GM12801 (cell line): ENCODE data around the gene ZNF792.
A peak's percentile ranks its signal among the peaks of the same experiment; 100 is the strongest.

Source experiments
- TF ChIP-seq, protein P1 (sequence below): IDR thresholded peaks from one replicate; pipeline ENCODE4 v1.5.1; 2011; ENCODE audit warnings: control low read depth; ENCODE audit not compliant: insufficient read length; ENCODE audit errors: extremely low read depth

ZNF792 gene

GRCh38 chr19:34963573-34964406 is at the start of gene ZNF792:
Gene ZNF792, minus strand, starts transcription at chr19:34964229. Its CDS starts 567 bp downstream, at chr19:34963662.
- TF ChIP-seq, protein P1, sequence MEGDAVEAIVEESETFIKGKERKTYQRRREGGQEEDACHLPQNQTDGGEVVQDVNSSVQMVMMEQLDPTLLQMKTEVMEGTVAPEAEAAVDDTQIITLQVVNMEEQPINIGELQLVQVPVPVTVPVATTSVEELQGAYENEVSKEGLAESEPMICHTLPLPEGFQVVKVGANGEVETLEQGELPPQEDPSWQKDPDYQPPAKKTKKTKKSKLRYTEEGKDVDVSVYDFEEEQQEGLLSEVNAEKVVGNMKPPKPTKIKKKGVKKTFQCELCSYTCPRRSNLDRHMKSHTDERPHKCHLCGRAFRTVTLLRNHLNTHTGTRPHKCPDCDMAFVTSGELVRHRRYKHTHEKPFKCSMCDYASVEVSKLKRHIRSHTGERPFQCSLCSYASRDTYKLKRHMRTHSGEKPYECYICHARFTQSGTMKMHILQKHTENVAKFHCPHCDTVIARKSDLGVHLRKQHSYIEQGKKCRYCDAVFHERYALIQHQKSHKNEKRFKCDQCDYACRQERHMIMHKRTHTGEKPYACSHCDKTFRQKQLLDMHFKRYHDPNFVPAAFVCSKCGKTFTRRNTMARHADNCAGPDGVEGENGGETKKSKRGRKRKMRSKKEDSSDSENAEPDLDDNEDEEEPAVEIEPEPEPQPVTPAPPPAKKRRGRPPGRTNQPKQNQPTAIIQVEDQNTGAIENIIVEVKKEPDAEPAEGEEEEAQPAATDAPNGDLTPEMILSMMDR, result no peak

DNA sequence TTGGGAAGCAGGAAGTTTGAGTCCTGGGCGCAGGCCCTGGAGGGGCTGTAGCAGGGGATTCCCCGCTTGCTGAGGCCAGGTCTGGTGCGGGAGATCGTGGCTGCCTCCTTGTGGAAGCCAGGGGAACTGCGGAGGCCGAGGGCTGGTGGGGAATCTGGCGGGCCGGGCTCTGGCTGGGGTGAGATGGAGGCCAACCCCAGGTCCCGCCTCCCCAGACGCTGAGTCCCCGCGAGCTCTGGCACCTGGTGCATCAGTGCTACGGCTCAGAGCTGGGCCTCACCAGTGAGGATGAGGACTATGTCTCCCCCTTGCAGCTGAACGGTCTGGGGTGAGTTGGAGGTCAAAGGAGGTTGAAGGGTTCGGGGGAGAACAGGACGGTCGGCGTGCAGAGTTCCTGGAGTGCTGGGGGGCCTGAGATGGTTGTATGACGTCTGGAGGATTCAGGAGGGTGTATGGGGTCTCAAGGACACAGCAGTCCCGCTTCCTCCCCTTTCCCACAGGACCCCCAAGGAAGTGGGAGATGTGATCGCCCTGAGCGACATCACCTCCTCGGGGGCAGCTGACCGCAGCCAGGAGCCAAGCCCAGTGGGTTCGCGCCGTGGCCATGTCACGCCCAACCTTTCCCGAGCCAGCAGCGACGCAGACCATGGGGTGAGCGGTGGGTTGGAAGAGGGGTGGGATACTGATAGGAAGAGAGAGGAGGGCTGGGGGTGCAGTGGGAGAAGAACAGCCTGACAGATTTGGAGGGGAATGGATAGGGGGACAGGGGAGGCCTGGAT is 49.2 kb upstream of the ZNF792 start:
- TF ChIP-seq, protein P1, result peak; percentile 3

DNA sequence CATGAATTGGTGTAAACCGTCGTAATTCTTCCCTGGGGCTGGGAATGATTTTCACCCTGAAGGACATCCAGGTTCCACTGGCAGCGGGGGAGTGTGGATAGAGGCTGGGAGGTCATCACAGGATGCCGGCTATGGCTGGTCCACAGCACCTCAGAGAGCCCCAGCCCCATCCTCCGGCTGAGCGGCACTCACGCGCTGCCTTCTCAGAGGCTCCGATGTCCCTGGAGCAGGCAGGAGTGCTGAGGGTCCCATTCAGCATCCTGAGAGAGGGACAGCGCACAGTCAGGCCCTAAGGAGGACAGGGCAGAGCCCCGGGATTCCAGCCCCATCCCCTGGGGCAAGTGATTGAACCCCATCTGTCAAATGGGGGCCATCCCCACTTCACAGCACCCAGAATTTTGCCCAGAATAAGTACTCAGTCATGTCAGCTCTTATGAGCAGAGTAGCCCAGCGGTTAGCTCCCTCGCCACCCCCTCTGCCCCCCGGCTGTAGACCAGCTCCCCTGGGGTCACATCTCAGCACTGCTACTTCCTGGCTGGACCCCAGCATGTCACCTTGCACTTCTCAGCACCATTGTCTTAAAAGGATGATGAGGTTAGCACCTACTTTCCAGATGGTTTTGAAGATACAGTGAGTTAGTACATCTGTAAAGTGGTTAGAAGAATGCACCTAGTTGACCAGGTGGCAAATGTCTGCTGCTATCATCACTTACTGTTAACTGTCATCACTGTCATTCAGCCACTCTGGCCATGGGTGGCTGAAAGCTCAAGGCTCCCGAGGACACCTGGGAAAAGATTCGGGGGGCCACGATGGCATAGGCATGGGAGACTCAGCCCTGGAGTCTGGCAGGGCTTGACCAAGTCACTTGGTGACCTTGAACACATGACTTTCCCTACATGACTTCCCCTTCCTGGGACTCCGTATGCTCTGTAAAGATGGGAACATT is 48.0 kb upstream of the ZNF792 start:
- TF ChIP-seq, protein P1, result no peak

DNA sequence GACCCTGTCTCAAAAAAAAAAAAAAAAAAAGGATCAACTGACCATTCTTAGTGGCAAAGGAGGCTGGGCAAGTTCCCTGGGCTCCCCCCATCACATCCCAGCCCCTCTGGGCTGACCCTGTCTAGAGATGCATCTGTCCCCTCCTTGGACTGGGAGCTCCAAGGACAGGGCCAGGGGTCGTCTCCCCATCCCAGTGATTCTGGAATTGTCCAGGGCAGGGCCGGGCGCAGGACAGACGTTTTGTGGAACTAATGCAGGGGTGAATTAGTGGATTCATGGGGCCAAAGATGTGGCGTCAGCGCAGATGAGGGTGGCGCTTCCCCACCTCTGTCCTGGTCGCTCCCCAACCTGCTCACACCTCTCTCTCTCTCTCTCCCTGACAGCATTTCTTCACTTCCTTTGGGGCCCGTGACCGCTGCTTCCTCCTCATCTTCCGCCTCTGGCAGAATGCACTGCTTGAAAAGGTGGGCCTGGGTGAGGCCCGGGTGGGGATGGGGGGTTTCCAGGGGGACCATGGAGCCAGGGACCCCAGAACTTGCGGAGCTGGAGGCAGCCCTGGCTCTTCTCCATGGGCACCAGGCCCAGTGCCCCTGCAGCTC is 47.2 kb upstream of the ZNF792 start:
- TF ChIP-seq, protein P1, result no peak

DNA sequence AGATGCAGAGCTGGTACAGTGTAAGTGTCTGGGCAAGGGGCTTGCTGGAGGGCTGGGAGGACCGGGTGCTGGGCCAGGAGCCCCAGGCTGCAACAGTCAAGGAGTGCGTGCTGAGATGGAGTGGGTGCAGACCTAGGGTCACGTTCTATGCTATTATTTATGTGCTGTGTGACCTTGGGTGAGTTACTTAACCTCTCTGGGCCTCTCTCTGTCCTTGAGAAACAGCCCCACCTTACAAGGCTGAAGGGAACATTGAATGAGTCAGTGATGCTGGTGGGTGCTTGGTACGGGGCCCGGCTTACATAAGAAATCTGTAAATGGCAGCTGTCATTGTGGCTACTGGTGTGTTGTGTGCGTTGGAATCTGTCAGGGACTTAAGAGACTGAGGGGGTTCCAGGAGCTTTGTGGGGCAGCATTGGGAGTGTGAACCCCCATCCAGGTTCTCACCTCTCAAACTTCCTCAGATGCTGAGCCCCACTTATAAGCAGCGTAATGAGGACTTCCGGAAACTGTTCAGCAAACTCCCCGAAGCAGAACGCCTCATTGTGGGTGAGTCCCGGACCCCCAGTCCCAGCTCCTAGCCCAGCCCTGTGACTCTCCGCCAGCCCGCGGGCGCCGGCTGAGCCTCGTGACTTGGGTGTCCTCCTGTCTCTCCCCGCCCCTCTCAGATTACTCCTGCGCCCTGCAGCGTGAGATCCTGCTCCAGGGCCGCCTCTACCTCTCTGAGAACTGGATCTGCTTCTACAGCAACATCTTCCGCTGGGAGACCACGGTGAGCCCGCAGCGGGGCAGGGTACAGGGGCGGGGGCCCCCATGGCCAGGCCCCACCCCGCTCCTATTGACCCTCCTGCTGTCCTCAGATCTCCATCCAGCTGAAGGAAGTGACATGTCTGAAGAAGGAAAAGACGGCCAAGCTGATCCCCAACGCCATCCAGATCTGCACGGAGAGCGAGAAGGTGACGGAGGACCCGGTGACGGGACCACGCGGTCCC is 45.7 kb upstream of the ZNF792 start:
- TF ChIP-seq, protein P1, result no peak

DNA sequence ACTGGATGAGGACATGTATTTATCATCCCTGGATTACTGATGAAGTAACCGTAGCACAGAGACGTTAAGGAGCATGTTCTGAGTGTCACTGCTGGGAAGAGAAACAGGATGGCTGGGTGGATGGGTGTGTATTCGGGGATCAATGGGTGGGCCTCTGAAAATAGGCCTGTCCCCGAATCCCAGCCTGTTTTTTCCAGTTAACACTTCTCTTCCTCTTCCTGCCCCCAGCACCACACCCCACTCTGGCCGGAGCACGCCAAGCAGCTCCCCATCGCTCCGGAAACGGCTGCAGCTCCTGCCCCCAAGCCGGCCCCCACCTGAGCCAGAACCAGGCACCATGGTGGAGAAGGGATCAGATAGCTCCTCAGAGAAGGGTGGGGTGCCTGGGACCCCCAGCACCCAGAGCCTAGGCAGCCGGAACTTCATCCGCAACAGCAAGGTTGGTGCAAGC is 44.9 kb upstream of the ZNF792 start:
- TF ChIP-seq, protein P1, result no peak
